Measurements from ENCODE around the gene HS3ST6.

GRCh38 chr16:1911467-1912214, 6.6 kb downstream of the HS3ST6 start:
- TF ChIP-seq ZNF436 (CRISPR knock-in tag; IDR thresholded peaks at IDR 0.05) (no peak), RFX5 (IDR thresholded peaks at IDR 0.05; ENCODE audit: low read depth, low read length) (no peak)
